Fibroblast of lung (primary cell): ENCODE results near the gene HOXD9. TPM values are rescaled to one million over a fixed set of nuclear protein-coding genes. Genes with fewer than 3 reads are reported as not detected.

Experiments used
- DNase-seq, 2 donors: peaks; one replicate each; pipeline versions ENCODE4 v3.0.0 to v3.0.0-alpha.2; 2010; ENCODE audit warnings: low read depth in 2 of 2
- H2AFZ ChIP-seq: 2 replicates; pipeline ENCODE4 v1.5.1; 2012; ENCODE audit warnings: low read length, control low read depth, inconsistent platforms
- H3K27ac ChIP-seq: 2 replicates; pipeline ENCODE4 v1.5.1; 2011; ENCODE audit warnings: low read length, control low read depth; ENCODE audit not compliant: insufficient read depth
- H3K27me3 ChIP-seq: 2 replicates; pipeline ENCODE4 v1.5.1; 2011; ENCODE audit warnings: mild to moderate bottlenecking, low read length; ENCODE audit not compliant: control insufficient read depth, insufficient read depth
- H3K36me3 ChIP-seq: 2 replicates; pipeline ENCODE4 v1.5.1; 2011; ENCODE audit warnings: low read length; ENCODE audit not compliant: control insufficient read depth, insufficient read depth
- H3K4me1 ChIP-seq: 2 replicates; pipeline ENCODE4 v1.5.1; 2011; ENCODE audit warnings: low read length; ENCODE audit not compliant: control insufficient read depth, insufficient read depth; ENCODE audit errors: extremely low read depth
- H3K4me2 ChIP-seq: 2 replicates; pipeline ENCODE4 v1.5.1; 2011; ENCODE audit warnings: low read length, control low read depth; ENCODE audit not compliant: insufficient read depth; ENCODE audit errors: extremely low read depth
- H3K4me3 ChIP-seq, 4 experiments: fragments of 200-600 bp in 1 of 4; sonication (generic) in 1 of 4; replicated peaks in 1 of 4; 2 replicates each; pipeline ENCODE4 v1.5.1; 2011 to 2016; ENCODE audit warnings: low read length in 4 of 4, low read depth in 3 of 4, mild to moderate bottlenecking in 3 of 4, control low read depth in 2 of 4, inconsistent platforms in 1 of 4, mixed read lengths in 1 of 4; ENCODE audit not compliant: insufficient read depth in 1 of 4; ENCODE audit errors: control extremely low read depth in 1 of 4
- H3K79me2 ChIP-seq: 2 replicates; pipeline ENCODE4 v1.5.1; 2012; ENCODE audit warnings: mild to moderate bottlenecking, low read length, inconsistent platforms; ENCODE audit not compliant: control insufficient read depth, insufficient read depth
- H3K9ac ChIP-seq: 2 replicates; pipeline ENCODE4 v1.5.1; 2011; ENCODE audit warnings: mild to moderate bottlenecking, low read length, control low read depth; ENCODE audit not compliant: insufficient read depth
- H3K9me3 ChIP-seq: 2 replicates; pipeline ENCODE4 v1.5.1; 2012; ENCODE audit warnings: low read depth, low read length; ENCODE audit not compliant: control insufficient read depth, insufficient read depth
- H4K20me1 ChIP-seq: 2 replicates; pipeline ENCODE4 v1.5.1; 2011; ENCODE audit warnings: low read length; ENCODE audit not compliant: control insufficient read depth, insufficient read depth; ENCODE audit errors: extremely low read depth
- EZH2 ChIP-seq: IDR thresholded peaks from 2 replicates; pipeline ENCODE4 v1.5.1; 2012; ENCODE audit warnings: low read length, control low read depth, mild to moderate bottlenecking; ENCODE audit errors: missing control alignments
- polyA plus RNA-seq, 2 donors: library from polyadenylated mRNA; depleted of rRNA in 1 of 2; stranded (reverse) in 1 of 2; unstranded in 1 of 2; fragments of >200 nt; gene quantifications; 2 replicates each; pipeline ENCODE4 v1.2.1, GENCODE V29; 2011 to 2012; ENCODE audit warnings: missing spikeins in 1 of 2
- total RNA-seq: library from RNA; depleted of rRNA; stranded (reverse); fragments of >200 nt; gene quantifications from 2 replicates; pipeline ENCODE4 v1.2.1, GENCODE V29; 2014
- TF ChIP-seq, protein P1 (sequence below), 2 donors: IDR thresholded peaks in 1 of 2; conservative IDR thresholded peaks in 1 of 2; 1 replicate in 1 of 2; 2 replicates in 1 of 2; pipeline ENCODE4 v1.5.1; 2011 to 2012; ENCODE audit warnings: low read length in 2 of 2, control low read depth in 1 of 2, inconsistent platforms in 1 of 2, low read depth in 1 of 2, mild to moderate bottlenecking in 1 of 2

HOXD9 gene
- total and polyA plus RNA-seq, 2 donors (not counting 1 experiment from before 2014, with no cell fraction given): not detected

GRCh38 chr2:176154576-176155252 lies 32.2 kb downstream of the HOXD9 start:
- no peaks in the 10 kb centered on the region for H4K20me1 ChIP-seq
- H3K9me3 ChIP-seq: no peaks in the 10 kb centered on the region
- peaks cover 73% of the 10 kb centered on the region for H3K27me3 ChIP-seq
- no peak overlapping the region for H2AFZ ChIP-seq
- no peak overlapping the region for H3K4me3 ChIP-seq
- no peaks in the 10 kb centered on the region for H3K79me2 ChIP-seq
- no peak overlapping the region for H3K9ac ChIP-seq
- no peaks in the 10 kb centered on the region for H3K36me3 ChIP-seq
- H3K27ac ChIP-seq: no peak overlapping the region
- H3K4me2 ChIP-seq: no peak overlapping the region
- H3K4me1 ChIP-seq: no peaks in the 10 kb centered on the region
- peak; percentile 47 for TF ChIP-seq EZH2
- TF ChIP-seq, protein P1, sequence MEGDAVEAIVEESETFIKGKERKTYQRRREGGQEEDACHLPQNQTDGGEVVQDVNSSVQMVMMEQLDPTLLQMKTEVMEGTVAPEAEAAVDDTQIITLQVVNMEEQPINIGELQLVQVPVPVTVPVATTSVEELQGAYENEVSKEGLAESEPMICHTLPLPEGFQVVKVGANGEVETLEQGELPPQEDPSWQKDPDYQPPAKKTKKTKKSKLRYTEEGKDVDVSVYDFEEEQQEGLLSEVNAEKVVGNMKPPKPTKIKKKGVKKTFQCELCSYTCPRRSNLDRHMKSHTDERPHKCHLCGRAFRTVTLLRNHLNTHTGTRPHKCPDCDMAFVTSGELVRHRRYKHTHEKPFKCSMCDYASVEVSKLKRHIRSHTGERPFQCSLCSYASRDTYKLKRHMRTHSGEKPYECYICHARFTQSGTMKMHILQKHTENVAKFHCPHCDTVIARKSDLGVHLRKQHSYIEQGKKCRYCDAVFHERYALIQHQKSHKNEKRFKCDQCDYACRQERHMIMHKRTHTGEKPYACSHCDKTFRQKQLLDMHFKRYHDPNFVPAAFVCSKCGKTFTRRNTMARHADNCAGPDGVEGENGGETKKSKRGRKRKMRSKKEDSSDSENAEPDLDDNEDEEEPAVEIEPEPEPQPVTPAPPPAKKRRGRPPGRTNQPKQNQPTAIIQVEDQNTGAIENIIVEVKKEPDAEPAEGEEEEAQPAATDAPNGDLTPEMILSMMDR (conservative IDR thresholded peaks at IDR 0.05 in 1 of 2, IDR thresholded peaks at IDR 0.05 in 1 of 2; ENCODE audit: low read depth in 1 of 2, low read length in 2 of 2): no peak
- no peak for DNase-seq

DNA sequence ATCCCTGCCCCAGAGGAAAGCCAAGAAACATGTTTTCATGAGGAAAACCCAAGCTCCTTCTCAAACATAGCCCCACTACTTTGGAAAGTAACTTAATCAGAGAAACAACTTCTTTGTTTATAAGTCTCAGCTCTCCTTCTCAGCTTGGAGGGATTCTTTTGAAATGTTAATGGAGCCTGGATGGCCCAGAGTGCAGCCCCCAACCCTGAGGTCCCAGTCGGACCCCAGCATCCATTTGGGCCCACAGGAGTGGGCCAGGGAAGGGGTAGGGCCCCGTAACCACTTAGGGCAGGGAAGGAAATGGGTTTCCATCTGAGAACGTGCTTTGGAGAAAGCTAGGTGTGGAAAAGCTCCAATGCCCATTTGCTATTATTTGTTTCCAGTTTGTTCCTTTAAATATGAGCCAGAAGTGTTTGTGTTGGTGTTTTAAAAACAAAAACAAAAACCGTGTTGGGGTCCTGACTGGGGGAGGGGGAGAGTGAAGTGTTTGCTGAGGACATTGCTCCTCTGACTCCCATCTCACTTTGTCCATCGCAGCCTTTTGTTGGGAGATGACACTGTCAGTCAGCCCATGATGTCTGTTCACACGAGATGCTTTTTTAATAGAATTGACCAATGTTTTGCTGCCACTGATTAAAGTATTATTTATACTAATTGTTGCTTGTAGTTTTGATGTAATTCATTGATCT lies 33.0 kb downstream of the HOXD9 start:
- Histone ChIP-seq H4K20me1 (no peaks in the 10 kb centered on the region), H3K79me2 (no peaks in the 10 kb centered on the region), H3K9me3 (no peaks in the 10 kb centered on the region), H3K4me2 (no peak overlapping the region), H3K4me1 (no peaks in the 10 kb centered on the region), H3K27me3 (peaks cover 73% of the 10 kb centered on the region), H2AFZ (no peak overlapping the region), H3K9ac (no peak overlapping the region), H3K4me3 (no peak overlapping the region), H3K27ac (no peak overlapping the region), H3K36me3 (no peaks in the 10 kb centered on the region)
- TF ChIP-seq, protein P1 (conservative IDR thresholded peaks at IDR 0.05 in 1 of 2, IDR thresholded peaks at IDR 0.05 in 1 of 2; ENCODE audit: low read depth in 1 of 2, low read length in 2 of 2): no peak
- no peak for TF ChIP-seq EZH2
- no peak for DNase-seq

GRCh38 chr2:176156301-176156806 lies 33.8 kb downstream of the HOXD9 start:
- Histone ChIP-seq H3K9ac (no peak overlapping the region), H3K4me3 (no peak overlapping the region), H3K79me2 (no peaks in the 10 kb centered on the region), H3K4me2 (no peak overlapping the region), H3K27ac (no peak overlapping the region), H3K27me3 (peaks cover 72% of the 10 kb centered on the region), H4K20me1 (no peaks in the 10 kb centered on the region), H2AFZ (no peak overlapping the region), H3K9me3 (no peaks in the 10 kb centered on the region), H3K36me3 (no peaks in the 10 kb centered on the region), H3K4me1 (no peaks in the 10 kb centered on the region)
- no peak for TF ChIP-seq EZH2
- TF ChIP-seq, protein P1 (conservative IDR thresholded peaks at IDR 0.05 in 1 of 2, IDR thresholded peaks at IDR 0.05 in 1 of 2; ENCODE audit: low read depth in 1 of 2, low read length in 2 of 2): no peak
- no peak for DNase-seq
